OCI-LY1 (cell line): ENCODE measurements around the gene BIN1.

Experiments
- H2AFZ ChIP-seq: fragments of 200-600 bp; sonication (generic), shearing (Covaris generic); 2 replicates; pipeline ENCODE4 v1.6.0; 2014; ENCODE audit warnings: antibody characterized with exemption, mild to moderate bottlenecking, low read length
- H3F3A ChIP-seq: fragments of 200-600 bp; sonication (generic), shearing (Covaris generic); 2 replicates; pipeline ENCODE4 v1.6.0; 2014; ENCODE audit warnings: mild to moderate bottlenecking, antibody characterized with exemption, low read length, moderate library complexity; ENCODE audit not compliant: insufficient read depth
- H3K27ac ChIP-seq: fragments of 200-600 bp; sonication (generic); 2 replicates; pipeline ENCODE4 v1.5.1; 2014; ENCODE audit warnings: low read length, mixed run types, mild to moderate bottlenecking, low read depth; ENCODE audit not compliant: poor library complexity, severe bottlenecking
- H3K27me3 ChIP-seq: fragments of 200-600 bp; sonication (generic); 2 replicates; pipeline ENCODE4 v1.6.0; 2014; ENCODE audit warnings: antibody characterized with exemption, mild to moderate bottlenecking, low read length, moderate library complexity; ENCODE audit not compliant: insufficient read depth
- H3K36me3 ChIP-seq: fragments of 200-600 bp; sonication (generic); 2 replicates; pipeline ENCODE4 v1.6.1; 2014; ENCODE audit warnings: mild to moderate bottlenecking, antibody characterized with exemption, low read length, moderate library complexity, mixed read lengths; ENCODE audit not compliant: insufficient read depth
- H3K4me1 ChIP-seq: fragments of 200-600 bp; sonication (generic); 2 replicates; pipeline ENCODE4 v1.5.1; 2014; ENCODE audit warnings: mild to moderate bottlenecking, low read length, moderate library complexity; ENCODE audit not compliant: insufficient read depth, severe bottlenecking
- H3K4me2 ChIP-seq: fragments of 200-600 bp; sonication (generic), shearing (Covaris generic); 2 replicates; pipeline ENCODE4 v1.6.1; 2014; ENCODE audit warnings: low read length
- H3K4me3 ChIP-seq: fragments of 200-600 bp; sonication (generic); 2 replicates; pipeline ENCODE4 v1.5.1; 2014; ENCODE audit warnings: low read length, low read depth, mild to moderate bottlenecking, mixed read lengths; ENCODE audit not compliant: poor library complexity, severe bottlenecking
- H3K79me2 ChIP-seq: fragments of 200-600 bp; shearing (Covaris generic); 2 replicates; pipeline ENCODE4 v1.6.1; 2016; ENCODE audit warnings: mixed run types, low read length, mixed read lengths; ENCODE audit not compliant: insufficient read depth
- H3K9ac ChIP-seq: fragments of 200-600 bp; sonication (generic), shearing (Covaris generic); 2 replicates; pipeline ENCODE4 v1.6.1; 2014; ENCODE audit warnings: mild to moderate bottlenecking, low read length, mixed read lengths
- H3K9me2 ChIP-seq: fragments of 200-600 bp; sonication (generic), shearing (Covaris generic); 2 replicates; pipeline ENCODE4 v1.6.1; 2014; ENCODE audit warnings: low read depth, mild to moderate bottlenecking, low read length, mixed read lengths
- H3K9me3 ChIP-seq: fragments of 200-600 bp; shearing (Covaris generic); 2 replicates; pipeline ENCODE4 v1.6.1; 2014; ENCODE audit warnings: low read length, mixed read lengths
- H4K20me1 ChIP-seq: fragments of 200-600 bp; sonication (generic), shearing (Covaris generic); 2 replicates; pipeline ENCODE4 v1.6.0; 2016; ENCODE audit warnings: mild to moderate bottlenecking, low read length; ENCODE audit not compliant: insufficient read depth
- EZH2 ChIP-seq: fragments of 200-600 bp; sonication (generic), shearing (Covaris generic); IDR thresholded peaks from 2 replicates; pipeline ENCODE4 v1.8.0; 2017; ENCODE audit warnings: borderline replicate concordance, mixed run types, mild to moderate bottlenecking, antibody characterized with exemption, low read length, moderate library complexity, mixed read lengths
- TF ChIP-seq, protein P1 (sequence below): fragments of 200-600 bp; sonication (generic), shearing (Covaris generic); IDR thresholded peaks from 2 replicates; pipeline ENCODE4 v1.5.1; 2017; ENCODE audit warnings: mild to moderate bottlenecking, antibody characterized with exemption, low read length, moderate library complexity, mixed read lengths

BIN1 gene

GRCh38 chr2:127115471-127116199, 8.7 kb upstream of the BIN1 start:
- Histone ChIP-seq H3F3A (no peaks in the 10 kb centered on the region; the same call in 1 of the 2 replicates), H3K36me3 (no peaks in the 10 kb centered on the region), H3K9me3 (no peaks in the 10 kb centered on the region), H3K27me3 (no peaks in the 10 kb centered on the region), H2AFZ (no peak overlapping the region), H4K20me1 (no peaks in the 10 kb centered on the region), H3K4me2 (no peak overlapping the region), H3K4me3 (no peak overlapping the region), H3K9me2 (no peaks in the 10 kb centered on the region), H3K79me2 (no peaks in the 10 kb centered on the region), H3K27ac (no peak overlapping the region), H3K4me1 (no peaks in the 10 kb centered on the region), H3K9ac (no peak overlapping the region)
- no peak for TF ChIP-seq EZH2
- TF ChIP-seq, protein P1, sequence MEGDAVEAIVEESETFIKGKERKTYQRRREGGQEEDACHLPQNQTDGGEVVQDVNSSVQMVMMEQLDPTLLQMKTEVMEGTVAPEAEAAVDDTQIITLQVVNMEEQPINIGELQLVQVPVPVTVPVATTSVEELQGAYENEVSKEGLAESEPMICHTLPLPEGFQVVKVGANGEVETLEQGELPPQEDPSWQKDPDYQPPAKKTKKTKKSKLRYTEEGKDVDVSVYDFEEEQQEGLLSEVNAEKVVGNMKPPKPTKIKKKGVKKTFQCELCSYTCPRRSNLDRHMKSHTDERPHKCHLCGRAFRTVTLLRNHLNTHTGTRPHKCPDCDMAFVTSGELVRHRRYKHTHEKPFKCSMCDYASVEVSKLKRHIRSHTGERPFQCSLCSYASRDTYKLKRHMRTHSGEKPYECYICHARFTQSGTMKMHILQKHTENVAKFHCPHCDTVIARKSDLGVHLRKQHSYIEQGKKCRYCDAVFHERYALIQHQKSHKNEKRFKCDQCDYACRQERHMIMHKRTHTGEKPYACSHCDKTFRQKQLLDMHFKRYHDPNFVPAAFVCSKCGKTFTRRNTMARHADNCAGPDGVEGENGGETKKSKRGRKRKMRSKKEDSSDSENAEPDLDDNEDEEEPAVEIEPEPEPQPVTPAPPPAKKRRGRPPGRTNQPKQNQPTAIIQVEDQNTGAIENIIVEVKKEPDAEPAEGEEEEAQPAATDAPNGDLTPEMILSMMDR = no peak

- Histone ChIP-seq H3K27ac (no peak overlapping the region), H3K36me3 (no peaks in the 10 kb centered on the region), H3K79me2 (no peaks in the 10 kb centered on the region), H3K4me2 (no peak overlapping the region), H3K9ac (no peak overlapping the region), H4K20me1 (no peaks in the 10 kb centered on the region), H3F3A (no peaks in the 10 kb centered on the region; the same call in 1 of the 2 replicates), H3K9me2 (no peaks in the 10 kb centered on the region), H3K4me3 (no peak overlapping the region), H3K4me1 (no peaks in the 10 kb centered on the region), H3K9me3 (no peaks in the 10 kb centered on the region), H3K27me3 (no peaks in the 10 kb centered on the region; the same call in 1 of the 2 replicates), H2AFZ (no peak overlapping the region)
- TF ChIP-seq EZH2 = no peak
- TF ChIP-seq, protein P1 = no peak
These were observed 4.0 kb upstream of the BIN1 start for GRCh38 chr2:127110985-127111384.

- Histone ChIP-seq H2AFZ (no peak overlapping the region), H3F3A (no peaks in the 10 kb centered on the region), H3K4me1 (no peaks in the 10 kb centered on the region), H3K9me2 (no peaks in the 10 kb centered on the region), H3K36me3 (no peaks in the 10 kb centered on the region), H3K9me3 (no peaks in the 10 kb centered on the region), H3K4me3 (no peak overlapping the region), H3K79me2 (no peaks in the 10 kb centered on the region), H4K20me1 (no peaks in the 10 kb centered on the region), H3K27ac (no peak overlapping the region), H3K27me3 (no peaks in the 10 kb centered on the region; the same call in 1 of the 2 replicates), H3K9ac (no peak overlapping the region), H3K4me2 (no peak overlapping the region)
- TF ChIP-seq, protein P1 = no peak
- TF ChIP-seq EZH2 = no peak
These were observed 1.2 kb upstream of the BIN1 start for GRCh38 chr2:127108090-127108523.
